Tibial nerve (tissue), 3 donors: ENCODE measurements around the gene NBPF8.
"Not testable (repeated sequence)": the region's sequence is repeated elsewhere in the genome, so short reads cannot be mapped to it uniquely, and the experiment has no call there.

Experiments
- CTCF ChIP-seq, 5 experiments: fragments of 200-600 bp in 3 of 5; fragments of 450-650 bp in 2 of 5; sonication (generic) in 3 of 5; IDR thresholded peaks; one replicate each; pipeline ENCODE4 v1.5.1; 2016 to 2019; ENCODE audit warnings: antibody characterized with exemption in 5 of 5, mild to moderate bottlenecking in 3 of 5, moderate library complexity in 2 of 5
- POLR2A ChIP-seq, 2 donors: fragments of 450-650 bp; IDR thresholded peaks; one replicate each; pipeline ENCODE4 v1.6.1; 2017; ENCODE audit warnings: antibody characterized with exemption in 2 of 2, mild to moderate bottlenecking in 2 of 2, moderate library complexity in 2 of 2

GRCh38 chr1:120414451-120414850 is 384 bp upstream of the NBPF8 start:
- TF ChIP-seq CTCF, POLR2A (IDR thresholded peaks at IDR 0.05): not testable (repeated sequence)
